Mucosa of rectum (tissue), 2 donors: ENCODE data around the gene MAGT1.
"Not testable (repeated sequence)": the region's sequence is repeated elsewhere in the genome, so short reads cannot be mapped to it uniquely, and the experiment has no call there.

Experiments
- H3K27ac ChIP-seq, 2 donors: one replicate each; pipeline ENCODE4 v1.7.0; 2013; ENCODE audit warnings: inconsistent platforms in 2 of 2, low read depth in 2 of 2, low read length in 2 of 2
- H3K27me3 ChIP-seq, 2 donors: one replicate each; pipeline ENCODE4 v1.7.0; 2013; ENCODE audit warnings: low read length in 2 of 2; ENCODE audit not compliant: control insufficient read depth in 2 of 2, insufficient read depth in 2 of 2
- H3K36me3 ChIP-seq, 2 donors: one replicate each; pipeline ENCODE4 v1.7.0; 2013; ENCODE audit warnings: low read length in 2 of 2; ENCODE audit not compliant: control insufficient read depth in 2 of 2, insufficient read depth in 2 of 2
- H3K4me1 ChIP-seq, 2 donors: one replicate each; pipeline ENCODE4 v1.7.0; 2013; ENCODE audit warnings: low read length in 2 of 2, mild to moderate bottlenecking in 1 of 2; ENCODE audit not compliant: control insufficient read depth in 2 of 2, insufficient read depth in 2 of 2
- H3K4me3 ChIP-seq, 2 donors: one replicate each; pipeline ENCODE4 v1.7.0; 2013; ENCODE audit warnings: low read length in 2 of 2
- H3K9ac ChIP-seq, 2 donors: one replicate each; pipeline ENCODE4 v1.7.0; 2013; ENCODE audit warnings: low read length in 2 of 2, low read depth in 1 of 2, mild to moderate bottlenecking in 1 of 2
- H3K9me3 ChIP-seq, 2 donors: one replicate each; pipeline ENCODE4 v1.7.0; 2013; ENCODE audit warnings: low read length in 2 of 2; ENCODE audit not compliant: control insufficient read depth in 2 of 2
- donor health status: healthy.
- donor health status: Normal muscosa, but diverticular disease.

Gene MAGT1

DNA sequence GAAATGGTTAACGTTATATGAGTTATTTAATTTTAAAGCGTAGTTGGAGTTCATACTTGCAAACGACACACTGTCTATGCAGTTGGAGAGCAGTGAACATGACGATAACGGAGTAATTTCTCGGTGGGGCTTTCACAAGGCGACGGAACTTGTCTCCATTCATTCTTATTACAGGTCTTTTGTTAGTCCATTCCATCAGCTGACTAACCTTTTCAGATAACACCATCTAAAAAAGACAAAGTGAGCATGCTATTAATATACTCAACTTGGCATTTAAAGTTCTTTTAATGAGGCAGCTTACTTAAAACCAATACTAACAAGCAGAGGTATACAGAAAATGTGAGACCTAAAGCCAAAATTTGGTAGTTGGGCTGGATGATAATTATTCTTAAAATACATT lies 19.9 kb downstream of the MAGT1 start:
- Histone ChIP-seq H3K4me1 (no peaks in the 10 kb centered on the region), H3K27ac (no peak overlapping the region), H3K9ac (no peak overlapping the region), H3K9me3 (no peaks in the 10 kb centered on the region), H3K4me3 (no peak overlapping the region), H3K36me3 (peaks cover 5 to 10% of the 10 kb centered on the region in 2 donors), H3K27me3 (no peaks in the 10 kb centered on the region)

DNA sequence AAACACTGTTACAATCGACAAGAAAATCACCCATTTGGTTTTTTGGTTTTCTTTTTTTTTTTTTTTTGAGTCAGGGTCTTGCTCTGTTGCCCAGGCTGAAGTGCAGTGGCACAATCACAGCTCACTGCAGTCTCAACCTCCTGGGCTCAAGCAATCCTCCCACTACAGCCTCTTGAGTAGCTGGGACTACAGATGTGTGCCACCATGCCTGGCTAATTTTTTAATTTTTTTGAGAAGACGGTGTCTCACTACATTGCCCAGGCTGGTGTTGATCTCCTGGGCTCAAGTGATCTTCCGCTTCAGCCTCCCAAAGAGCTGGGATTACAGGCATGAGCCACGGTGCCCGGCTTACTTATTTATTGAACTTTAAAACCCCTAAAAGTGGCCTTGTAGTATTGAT lies 63.7 kb downstream of the MAGT1 start:
- H3K27ac ChIP-seq, H3K27me3 ChIP-seq, H3K9me3 ChIP-seq, H3K4me1 ChIP-seq, H3K4me3 ChIP-seq, H3K9ac ChIP-seq, H3K36me3 ChIP-seq: not testable (repeated sequence)

DNA sequence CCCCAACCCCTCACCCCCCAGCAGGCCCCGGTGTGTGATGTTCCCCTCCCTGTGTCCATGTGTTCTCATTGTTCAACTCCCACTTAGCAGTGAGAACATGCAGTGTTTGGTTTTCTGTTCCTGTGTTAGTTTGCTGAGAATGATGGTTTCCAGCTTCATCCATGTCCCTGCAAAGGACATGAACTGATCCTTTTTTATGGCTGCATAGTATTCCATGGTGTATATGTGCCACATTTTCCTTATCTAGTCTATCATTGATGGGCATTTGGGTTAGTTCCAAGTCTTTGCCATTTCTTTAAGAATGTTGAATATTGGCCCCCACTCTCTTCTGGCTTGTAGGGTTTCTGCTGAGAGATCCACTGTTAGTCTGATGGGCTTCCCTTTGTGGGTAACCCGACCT lies 73.2 kb downstream of the MAGT1 start:
- H3K27ac ChIP-seq, H3K4me3 ChIP-seq, H3K36me3 ChIP-seq, H3K9ac ChIP-seq, H3K9me3 ChIP-seq, H3K4me1 ChIP-seq, H3K27me3 ChIP-seq: not testable (repeated sequence)

DNA sequence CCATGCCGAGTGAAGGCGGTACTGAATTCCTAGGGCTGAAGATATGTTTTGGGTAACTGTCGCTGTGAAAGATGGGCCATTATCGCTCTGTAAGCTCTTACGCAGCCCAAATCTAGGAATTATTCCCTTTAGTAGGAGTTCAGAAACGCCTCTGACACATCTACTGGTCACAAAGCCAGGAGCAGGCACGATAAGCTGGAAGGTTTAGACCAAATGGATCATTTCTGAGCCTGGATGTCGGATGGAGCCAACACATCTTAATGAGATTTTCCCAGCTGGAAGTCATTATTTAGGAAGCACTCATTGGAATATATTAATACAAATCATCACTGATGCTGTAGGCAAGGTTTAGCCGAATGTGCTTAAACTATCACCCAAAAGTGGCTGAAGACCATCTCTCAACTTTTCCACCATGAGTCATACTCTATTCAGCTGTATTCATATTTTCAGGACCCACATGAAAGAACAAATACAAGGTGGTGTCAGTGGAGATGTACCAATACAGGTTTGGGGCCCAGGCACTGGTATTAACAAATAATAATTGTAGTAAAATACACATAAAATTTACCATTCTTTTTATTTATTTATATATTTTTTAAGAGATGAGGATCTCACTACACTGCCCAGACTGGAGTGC lies 75.0 kb downstream of the MAGT1 start:
- Histone ChIP-seq H3K27me3 (no peaks in the 10 kb centered on the region), H3K36me3 (no peaks in the 10 kb centered on the region), H3K4me3 (no peak overlapping the region)

DNA sequence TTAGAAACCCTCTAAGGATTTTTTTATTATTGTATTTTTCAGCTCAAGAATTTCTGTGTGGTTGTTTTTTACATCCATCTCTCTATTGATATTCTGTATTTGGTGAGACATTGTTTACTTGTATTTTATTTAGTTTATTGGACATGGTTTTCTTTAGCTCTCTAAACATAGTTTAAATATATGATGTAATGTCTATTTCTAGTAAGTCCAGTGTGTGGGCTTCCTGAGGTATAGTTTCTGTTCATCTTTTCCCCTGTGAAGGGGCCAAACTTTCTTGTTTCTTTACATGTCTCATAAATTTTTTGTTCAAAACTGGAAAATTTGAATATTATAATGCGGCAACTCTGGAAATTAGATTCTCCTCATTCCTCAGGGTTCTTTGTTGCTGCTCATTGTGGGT lies 81.0 kb downstream of the MAGT1 start:
- no peaks in the 10 kb centered on the region for H3K4me1 ChIP-seq
- H3K9ac ChIP-seq = no peak overlapping the region
- H3K4me3 ChIP-seq = no peak overlapping the region
- H3K36me3 ChIP-seq = no peaks in the 10 kb centered on the region
- no peak overlapping the region for H3K27ac ChIP-seq
- H3K9me3 ChIP-seq = peaks cover 0 to 4% of the 10 kb centered on the region in 2 donors
- H3K27me3 ChIP-seq = no peaks in the 10 kb centered on the region

More for the DNA sequence above, 75.0 kb downstream of the MAGT1 start:
- no peaks in the 10 kb centered on the region for H3K4me1 ChIP-seq
- H3K9me3 ChIP-seq = no peaks in the 10 kb centered on the region
- no peak overlapping the region for H3K27ac ChIP-seq
- H3K9ac ChIP-seq = no peak overlapping the region

DNA sequence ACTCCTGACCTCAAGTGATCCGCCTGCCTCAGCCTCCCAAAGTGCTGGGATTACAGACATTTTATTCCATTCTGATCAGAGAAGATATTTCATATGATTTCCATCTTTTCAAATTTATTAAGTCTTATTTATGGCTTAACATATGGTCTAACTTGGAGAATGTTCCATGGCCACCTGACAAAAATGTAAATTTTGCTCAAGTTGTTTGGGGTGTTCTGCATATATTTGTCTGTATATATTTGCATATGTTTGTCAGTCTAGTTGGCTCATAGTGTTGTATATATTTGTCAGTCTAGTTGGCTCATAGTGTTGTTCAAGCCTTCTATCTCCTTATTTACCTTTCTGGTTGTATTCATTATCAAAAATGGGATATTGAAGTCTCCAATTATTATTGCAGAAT lies 93.0 kb downstream of the MAGT1 start:
- Histone ChIP-seq H3K36me3 (no peaks in the 10 kb centered on the region), H3K27ac (no peak overlapping the region), H3K4me1 (no peaks in the 10 kb centered on the region), H3K27me3 (no peaks in the 10 kb centered on the region), H3K9me3 (no peaks in the 10 kb centered on the region), H3K9ac (no peak overlapping the region), H3K4me3 (no peak overlapping the region)

DNA sequence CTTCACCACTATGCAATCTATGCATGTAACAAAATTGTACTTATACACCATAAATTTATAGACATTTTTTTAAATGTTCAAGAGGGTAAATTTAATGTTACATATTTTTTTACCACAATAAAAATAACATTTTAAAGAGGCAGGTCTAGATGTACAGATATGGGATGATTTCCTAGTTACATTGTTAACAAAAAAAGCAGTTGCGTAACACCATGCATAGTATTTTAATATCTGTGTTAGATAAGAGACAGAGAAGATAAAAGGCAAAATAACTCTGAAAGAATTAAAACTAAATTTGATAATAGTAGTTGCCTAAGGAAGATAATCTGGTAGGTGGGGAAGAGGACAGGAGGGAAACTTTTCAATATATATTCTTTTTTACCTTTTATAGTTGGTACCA lies 100.1 kb downstream of the MAGT1 start:
- Histone ChIP-seq H3K27me3 (no peaks in the 10 kb centered on the region), H3K36me3 (no peaks in the 10 kb centered on the region), H3K27ac (no peak overlapping the region), H3K9ac (no peak overlapping the region), H3K4me3 (no peak overlapping the region), H3K4me1 (no peaks in the 10 kb centered on the region), H3K9me3 (no peaks in the 10 kb centered on the region)

DNA sequence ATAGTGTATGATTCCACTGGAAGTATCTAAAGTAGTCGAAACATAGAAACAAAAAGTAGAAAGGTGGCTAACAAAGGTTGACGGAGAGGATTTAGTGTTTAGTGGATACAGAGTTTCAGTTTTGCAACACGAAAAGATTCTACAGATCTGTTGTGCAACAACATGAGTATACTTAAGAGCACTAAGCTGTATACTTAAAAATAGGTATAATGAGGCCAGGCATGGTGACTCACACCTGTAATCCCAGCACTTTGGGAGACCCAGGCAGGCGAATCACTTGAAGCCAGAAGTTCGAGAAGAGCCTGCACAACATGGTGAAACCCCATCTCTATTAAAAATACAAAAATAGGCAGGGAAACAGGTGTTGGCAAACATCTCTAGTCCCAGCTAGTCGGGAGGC lies 101.3 kb downstream of the MAGT1 start:
- Histone ChIP-seq H3K36me3 (no peaks in the 10 kb centered on the region), H3K4me1 (no peaks in the 10 kb centered on the region), H3K9me3 (no peaks in the 10 kb centered on the region), H3K27ac (no peak overlapping the region), H3K27me3 (no peaks in the 10 kb centered on the region), H3K4me3 (no peak overlapping the region), H3K9ac (no peak overlapping the region)

DNA sequence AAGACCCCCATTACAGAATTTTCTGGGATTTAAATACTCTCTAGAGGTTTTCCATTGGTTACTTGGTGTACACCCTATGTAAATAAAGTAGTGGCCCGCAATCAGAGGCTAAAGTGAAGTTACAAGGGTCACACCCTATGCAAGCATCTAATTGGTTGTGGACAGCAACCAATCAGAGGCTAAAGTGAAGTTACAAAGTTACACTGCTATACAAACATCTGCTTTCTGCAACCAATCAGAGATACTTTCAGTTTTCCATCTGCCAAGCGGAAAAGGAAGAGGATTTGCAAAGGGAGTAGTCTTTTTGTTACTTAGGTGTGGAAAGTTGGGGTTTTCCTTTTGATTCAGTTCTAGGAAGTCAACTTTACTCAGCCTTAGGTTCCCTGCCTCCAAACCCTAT lies 107.2 kb downstream of the MAGT1 start:
- H3K9ac ChIP-seq = no peak overlapping the region
- no peaks in the 10 kb centered on the region for H3K27me3 ChIP-seq
- peaks cover 2 to 3% of the 10 kb centered on the region in 2 donors for H3K4me1 ChIP-seq
- H3K4me3 ChIP-seq = peak overlapping the region; percentile 23 to 36
- H3K9me3 ChIP-seq = no peaks in the 10 kb centered on the region
- no peaks in the 10 kb centered on the region for H3K36me3 ChIP-seq
- peak overlapping the region in 1 of 2 donors; percentile 23 for H3K27ac ChIP-seq

DNA sequence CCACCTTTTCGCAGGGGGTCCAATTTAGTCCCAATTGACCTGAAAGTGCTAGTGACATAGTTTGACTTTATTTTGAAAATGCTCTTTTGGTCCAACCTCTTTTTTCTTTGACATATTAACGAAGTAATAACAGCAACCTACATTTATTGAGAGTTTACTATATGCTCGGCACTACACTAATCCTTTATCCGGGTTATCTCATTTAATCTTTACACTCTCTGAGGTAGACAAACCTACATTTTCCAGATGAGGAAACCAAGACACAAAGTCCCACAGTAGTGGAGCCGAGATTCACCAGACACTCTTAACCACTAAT lies 108.9 kb downstream of the MAGT1 start:
- Histone ChIP-seq H3K9ac (peak overlapping the region; percentile 80 to 84), H3K4me3 (peak overlapping the region; percentile 85 to 91), H3K4me1 (peaks cover 2 to 3% of the 10 kb centered on the region in 2 donors), H3K36me3 (no peaks in the 10 kb centered on the region), H3K27me3 (no peaks in the 10 kb centered on the region), H3K9me3 (no peaks in the 10 kb centered on the region), H3K27ac (peak overlapping the region; percentile 86 to 87)
